ENCODE measurements around the gene RBM24. TPM values are rescaled to one million over a fixed set of nuclear protein-coding genes. Genes with fewer than 3 reads are reported as not detected.

Gene RBM24
- total RNA-seq, 1 experiment from 2014 or later = not detected

DNA sequence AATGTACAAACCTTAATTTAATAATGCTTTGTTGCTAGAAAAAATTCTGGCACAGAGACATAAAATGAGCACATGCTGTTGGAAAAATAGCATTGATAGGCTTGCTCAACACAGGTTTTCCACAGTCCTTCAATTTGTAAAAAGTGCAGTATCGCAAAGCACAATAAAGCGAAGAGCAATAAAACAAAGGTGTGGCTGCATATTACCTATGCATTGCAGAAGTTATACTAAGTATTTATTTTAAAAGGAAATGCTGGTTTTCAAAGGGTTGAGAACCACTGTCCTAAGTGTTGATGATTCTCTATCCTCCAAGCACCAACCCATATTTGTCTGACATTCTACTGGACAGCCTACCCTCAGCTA is 58.1 kb downstream of the RBM24 start:
- no peaks in the 10 kb centered on the region for H3K27me3 Mint-ChIP-seq (ENCODE audit: insufficient read depth, unreplicated experiment)
- H3K4me1 Mint-ChIP-seq (ENCODE audit: low read depth, unreplicated experiment) = no peaks in the 10 kb centered on the region
- Histone ChIP-seq H3K4me1 (no peaks in the 10 kb centered on the region), H3K9me3 (no peaks in the 10 kb centered on the region), H3K4me3 (ENCODE audit: low read depth, low read length) (no peak overlapping the region), H3K27me3 (replicated peaks; ENCODE audit: control insufficient read depth, insufficient read depth, low read length) (no peaks in the 10 kb centered on the region), H3K36me3 (ENCODE audit: control insufficient read depth, insufficient read depth, low read length) (no peaks in the 10 kb centered on the region)
- intact Hi-C loops (cut with micrococcal nuclease; ENCODE audit: unreplicated experiment) = no loop called here
- ChIA-PET POLR2A (no interaction called here), CTCF (no interaction called here)
- no peak overlapping the region for H3K27ac Mint-ChIP-seq (ENCODE audit: unreplicated experiment)
- DNase-seq = no peak
- H3K36me3 Mint-ChIP-seq (ENCODE audit: insufficient read depth, unreplicated experiment) = no peaks in the 10 kb centered on the region
- no TSS peak for BruUV-seq (replicated peaks)
- H3K9me3 Mint-ChIP-seq (ENCODE audit: unreplicated experiment) = peaks cover 19% of the 10 kb centered on the region
- H3K4me3 Mint-ChIP-seq (ENCODE audit: unreplicated experiment) = no peak overlapping the region
- TF ChIP-seq, protein P1, sequence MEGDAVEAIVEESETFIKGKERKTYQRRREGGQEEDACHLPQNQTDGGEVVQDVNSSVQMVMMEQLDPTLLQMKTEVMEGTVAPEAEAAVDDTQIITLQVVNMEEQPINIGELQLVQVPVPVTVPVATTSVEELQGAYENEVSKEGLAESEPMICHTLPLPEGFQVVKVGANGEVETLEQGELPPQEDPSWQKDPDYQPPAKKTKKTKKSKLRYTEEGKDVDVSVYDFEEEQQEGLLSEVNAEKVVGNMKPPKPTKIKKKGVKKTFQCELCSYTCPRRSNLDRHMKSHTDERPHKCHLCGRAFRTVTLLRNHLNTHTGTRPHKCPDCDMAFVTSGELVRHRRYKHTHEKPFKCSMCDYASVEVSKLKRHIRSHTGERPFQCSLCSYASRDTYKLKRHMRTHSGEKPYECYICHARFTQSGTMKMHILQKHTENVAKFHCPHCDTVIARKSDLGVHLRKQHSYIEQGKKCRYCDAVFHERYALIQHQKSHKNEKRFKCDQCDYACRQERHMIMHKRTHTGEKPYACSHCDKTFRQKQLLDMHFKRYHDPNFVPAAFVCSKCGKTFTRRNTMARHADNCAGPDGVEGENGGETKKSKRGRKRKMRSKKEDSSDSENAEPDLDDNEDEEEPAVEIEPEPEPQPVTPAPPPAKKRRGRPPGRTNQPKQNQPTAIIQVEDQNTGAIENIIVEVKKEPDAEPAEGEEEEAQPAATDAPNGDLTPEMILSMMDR (IDR thresholded peaks at IDR 0.05; ENCODE audit: insufficient read depth in 1 of 2, low read depth in 1 of 2, low read length in 1 of 2, severe bottlenecking in 1 of 2, unreplicated experiment in 1 of 2) = no peak

DNA sequence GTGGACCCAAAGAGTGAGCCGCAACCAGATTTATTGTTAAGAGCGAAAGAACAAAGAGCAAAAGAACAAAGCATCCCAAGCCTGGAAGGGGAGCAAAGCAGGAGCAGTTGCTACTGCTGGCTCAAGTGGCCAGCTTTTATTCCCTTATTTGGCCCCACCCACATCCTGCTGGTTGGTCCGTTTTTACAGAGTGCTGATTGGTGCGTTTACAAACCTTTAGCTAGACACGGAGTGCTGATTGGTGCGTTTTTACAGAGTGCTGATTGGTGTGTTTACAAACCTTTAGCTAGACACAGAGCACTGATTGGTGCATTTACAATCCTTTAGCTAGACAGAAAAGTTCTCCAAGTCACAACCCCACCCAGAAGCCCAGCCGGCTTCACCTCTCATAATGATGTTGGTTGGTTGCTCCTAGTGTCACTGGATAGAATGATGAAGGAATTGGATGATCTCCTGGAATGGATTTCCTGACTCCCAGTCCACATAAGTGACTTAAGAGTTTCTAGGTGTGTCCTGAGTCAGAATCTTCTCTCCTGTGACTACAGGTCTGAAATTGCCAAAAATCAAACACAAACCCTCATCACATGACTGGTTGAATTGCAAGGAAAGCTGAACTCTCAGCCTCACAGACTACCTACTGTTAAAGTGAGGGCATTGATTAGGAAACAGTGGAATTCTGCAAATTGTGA is 60.1 kb downstream of the RBM24 start:
- CTCF ChIA-PET = no interaction called here
- Histone ChIP-seq H3K9me3 (no peaks in the 10 kb centered on the region), H3K36me3 (ENCODE audit: control insufficient read depth, insufficient read depth, low read length) (no peaks in the 10 kb centered on the region), H3K27me3 (replicated peaks; ENCODE audit: control insufficient read depth, insufficient read depth, low read length) (no peaks in the 10 kb centered on the region), H3K4me3 (ENCODE audit: low read depth, low read length) (no peak overlapping the region), H3K4me1 (no peaks in the 10 kb centered on the region)
- intact Hi-C loops (cut with micrococcal nuclease; ENCODE audit: unreplicated experiment) = no loop called here
- Mint-ChIP-seq H3K4me1 (ENCODE audit: low read depth, unreplicated experiment) (no peaks in the 10 kb centered on the region), H3K36me3 (ENCODE audit: insufficient read depth, unreplicated experiment) (no peaks in the 10 kb centered on the region), H3K4me3 (ENCODE audit: unreplicated experiment) (no peak overlapping the region), H3K9me3 (ENCODE audit: unreplicated experiment) (peaks cover 19% of the 10 kb centered on the region), H3K27me3 (ENCODE audit: insufficient read depth, unreplicated experiment) (no peaks in the 10 kb centered on the region), H3K27ac (ENCODE audit: unreplicated experiment) (no peak overlapping the region)
- no TSS peak for BruUV-seq (replicated peaks)
- DNase-seq = no peak
- TF ChIP-seq, protein P1 (IDR thresholded peaks at IDR 0.05; ENCODE audit: insufficient read depth in 1 of 2, low read depth in 1 of 2, low read length in 1 of 2, severe bottlenecking in 1 of 2, unreplicated experiment in 1 of 2) = no peak
- POLR2A ChIA-PET = no interaction called here

DNA sequence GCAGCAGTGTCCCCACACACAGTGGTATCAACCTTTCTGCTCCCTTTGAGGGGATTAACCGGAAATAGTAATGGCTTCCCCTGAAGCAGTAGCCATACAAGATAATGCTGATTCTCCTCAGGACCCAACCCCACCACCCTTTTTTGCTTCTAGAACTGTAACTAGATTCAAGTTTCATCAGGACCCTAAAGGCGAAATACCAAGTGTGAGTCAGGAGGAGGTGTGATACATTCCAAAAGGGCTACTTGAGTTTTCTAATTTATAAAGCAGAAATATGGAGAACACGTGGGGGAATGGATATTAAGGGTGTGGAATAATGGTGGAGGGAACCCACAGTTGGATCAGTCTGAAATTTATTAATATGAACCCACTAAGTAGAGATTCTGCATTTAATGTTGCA is 60.7 kb downstream of the RBM24 start:
- POLR2A ChIA-PET = no interaction called here

More for the DNA sequence above, 60.7 kb downstream of the RBM24 start:
- CTCF ChIA-PET = no interaction called here
- Histone ChIP-seq H3K36me3 (ENCODE audit: control insufficient read depth, insufficient read depth, low read length) (no peaks in the 10 kb centered on the region), H3K4me1 (no peaks in the 10 kb centered on the region), H3K27me3 (replicated peaks; ENCODE audit: control insufficient read depth, insufficient read depth, low read length) (no peaks in the 10 kb centered on the region), H3K9me3 (no peaks in the 10 kb centered on the region), H3K4me3 (ENCODE audit: low read depth, low read length) (no peak overlapping the region)
- H3K9me3 Mint-ChIP-seq (ENCODE audit: unreplicated experiment) = peaks cover 19% of the 10 kb centered on the region
- H3K27ac Mint-ChIP-seq (ENCODE audit: unreplicated experiment) = no peak overlapping the region
- BruUV-seq (replicated peaks) = no TSS peak
- no peaks in the 10 kb centered on the region for H3K27me3 Mint-ChIP-seq (ENCODE audit: insufficient read depth, unreplicated experiment)
- intact Hi-C loops (cut with micrococcal nuclease; ENCODE audit: unreplicated experiment) = no loop called here
- H3K4me3 Mint-ChIP-seq (ENCODE audit: unreplicated experiment) = no peak overlapping the region
- no peak for DNase-seq
- H3K4me1 Mint-ChIP-seq (ENCODE audit: low read depth, unreplicated experiment) = no peaks in the 10 kb centered on the region
- no peaks in the 10 kb centered on the region for H3K36me3 Mint-ChIP-seq (ENCODE audit: insufficient read depth, unreplicated experiment)
- TF ChIP-seq, protein P1 (IDR thresholded peaks at IDR 0.05; ENCODE audit: insufficient read depth in 1 of 2, low read depth in 1 of 2, low read length in 1 of 2, severe bottlenecking in 1 of 2, unreplicated experiment in 1 of 2) = no peak

All from Caco-2 (cell line).